HCT116 (cell line): ENCODE results near the gene NAPB. TPM values are rescaled to one million over a fixed set of nuclear protein-coding genes. Genes with fewer than 3 reads are reported as not detected.

Experiments used
- ATAC-seq: fragments of 200-7000 bp; cut with Tn5 transposase; 2 replicates; pipeline ENCODE4 v1.9.1; 2020; ENCODE audit warnings: mild to moderate bottlenecking, moderate library complexity
- BruUV-seq: library from RNA; stranded (reverse); fragments of 400-500 nt; replicated peaks from 2 replicates; lab custom pipeline; 2021; lab: Mats Ljungman, UMichigan
- CTCF ChIA-PET: fragments of 300-600 bp; sonication (Branson Sonifier 250); formaldehyde crosslinking; loops from one replicate; lab custom pipeline; 2021; ENCODE audit warnings: antibody characterized with exemption; lab: Charles Lee
- POLR2A ChIA-PET: fragments of 300-600, 350-600 bp; sonication (Branson Sonifier 250); formaldehyde crosslinking; loops from one replicate; lab custom pipeline; 2021; ENCODE audit warnings: antibody characterized with exemption; lab: Charles Lee
- RAD21 ChIA-PET, 2 experiments: fragments of 300-600 bp; sonication (Branson Sonifier 250); formaldehyde crosslinking; loops; one replicate each; lab custom pipeline; 2023; ENCODE audit warnings: low total read pairs in 2 of 2; ENCODE audit not compliant: uncharacterized antibody in 2 of 2, unreplicated experiment in 2 of 2, low non-redundant PET in 1 of 2; lab: Charles Lee
- DNase-seq: peaks from one replicate; pipeline ENCODE4 v3.0.0-alpha.2; 2010; ENCODE audit warnings: low read depth, low spot score
- H2AFZ ChIP-seq: fragments of 200-600 bp; shearing (Covaris generic), sonication (generic); 2 replicates; pipeline ENCODE4 v1.6.1; 2017; ENCODE audit warnings: low read depth, mixed run types, mixed read lengths, antibody characterized with exemption, low read length; ENCODE audit not compliant: poor library complexity, severe bottlenecking
- H3K27ac ChIP-seq: 2 replicates; pipeline ENCODE4 v1.5.1; 2012; ENCODE audit warnings: low read depth, low read length
- H3K27me3 ChIP-seq: fragments of 200-600 bp; sonication (generic); 2 replicates; pipeline ENCODE4 v1.6.1; 2016; ENCODE audit warnings: mixed run types, low read length, mixed read lengths; ENCODE audit not compliant: insufficient read depth
- H3K36me3 ChIP-seq, 2 experiments: fragments of 200-500 bp in 1 of 2; fragments of 200-600 bp in 1 of 2; sonication (Bioruptor generic) in 1 of 2; sonication (generic) in 1 of 2; 2 replicates each; pipeline versions ENCODE4 v1.5.1 to v1.6.1; 2014 to 2016; ENCODE audit warnings: low read length in 2 of 2, inconsistent platforms in 1 of 2, mixed read lengths in 1 of 2, mixed run types in 1 of 2; ENCODE audit not compliant: insufficient read depth in 2 of 2, control insufficient read depth in 1 of 2
- H3K4me1 ChIP-seq, 2 experiments: fragments of 200-600 bp in 1 of 2; sonication (generic) in 1 of 2; 2 replicates each; pipeline versions ENCODE4 v1.5.1 to v1.6.1; 2012 to 2017; ENCODE audit warnings: low read length in 2 of 2, inconsistent platforms in 1 of 2, mild to moderate bottlenecking in 1 of 2, mixed read lengths in 1 of 2, mixed run types in 1 of 2, moderate library complexity in 1 of 2; ENCODE audit not compliant: insufficient read depth in 2 of 2, control insufficient read depth in 1 of 2
- H3K4me2 ChIP-seq: fragments of 200-600 bp; sonication (generic); 2 replicates; pipeline ENCODE4 v1.6.1; 2017; ENCODE audit warnings: mixed run types, low read length, mixed read lengths
- H3K4me3 ChIP-seq, 2 experiments: fragments of 200-600 bp in 1 of 2; sonication (generic) in 1 of 2; replicated peaks in 1 of 2; 2 replicates each; pipeline ENCODE4 v1.5.1; 2011 to 2016; ENCODE audit warnings: low read length in 2 of 2, control low read depth in 1 of 2, low read depth in 1 of 2, mild to moderate bottlenecking in 1 of 2, mixed read lengths in 1 of 2, mixed run types in 1 of 2
- H3K79me2 ChIP-seq: fragments of 200-600 bp; sonication (generic); 2 replicates; pipeline ENCODE4 v1.6.1; 2017; ENCODE audit warnings: mild to moderate bottlenecking, mixed run types, low read length, moderate library complexity, mixed read lengths; ENCODE audit not compliant: insufficient read depth
- H3K9ac ChIP-seq: fragments of 200-600 bp; sonication (generic); 2 replicates; pipeline ENCODE4 v1.6.1; 2016; ENCODE audit warnings: low read length, mixed read lengths
- H3K9me2 ChIP-seq: fragments of 200-600 bp; sonication (generic), shearing (Covaris generic); 2 replicates; pipeline ENCODE4 v1.6.1; 2017; ENCODE audit warnings: mixed run types, mild to moderate bottlenecking, moderate library complexity; ENCODE audit not compliant: insufficient read depth
- H3K9me3 ChIP-seq, 2 experiments: fragments of 200-500 bp in 1 of 2; fragments of 200-600 bp in 1 of 2; sonication (Bioruptor generic) in 1 of 2; sonication (generic) in 1 of 2; 2 replicates each; pipeline ENCODE4 v1.6.1; 2014 to 2017; ENCODE audit warnings: low read length in 2 of 2, mixed read lengths in 2 of 2, inconsistent platforms in 1 of 2, low read depth in 1 of 2, mild to moderate bottlenecking in 1 of 2, mixed run types in 1 of 2, moderate library complexity in 1 of 2; ENCODE audit not compliant: control insufficient read depth in 1 of 2, insufficient read depth in 1 of 2
- H4K20me1 ChIP-seq: fragments of 200-600 bp; sonication (generic), shearing (Covaris generic); 2 replicates; pipeline ENCODE4 v1.6.1; 2017; ENCODE audit warnings: mixed run types, mild to moderate bottlenecking, moderate library complexity; ENCODE audit not compliant: insufficient read depth
- ATF3 ChIP-seq: IDR thresholded peaks from 2 replicates; pipeline ENCODE4 v1.6.1; 2012
- CBX3 ChIP-seq: IDR thresholded peaks from 2 replicates; pipeline ENCODE4 v1.6.1; 2012; ENCODE audit warnings: low read depth
- CEBPB ChIP-seq: IDR thresholded peaks from 2 replicates; pipeline ENCODE4 v1.6.1; 2012; ENCODE audit warnings: low read depth
- CTCF ChIP-seq, 3 experiments: fragments of 200-600 bp in 1 of 3; sonication (generic) in 1 of 3; IDR thresholded peaks in 2 of 3; conservative IDR thresholded peaks in 1 of 3; 2 replicates each; pipeline ENCODE4 v1.5.1; 2012 to 2017; ENCODE audit warnings: low read depth in 2 of 3, low read length in 2 of 3, antibody characterized with exemption in 1 of 3, borderline replicate concordance in 1 of 3, control low read depth in 1 of 3, mild to moderate bottlenecking in 1 of 3, mixed read lengths in 1 of 3, mixed run types in 1 of 3, moderate library complexity in 1 of 3; ENCODE audit not compliant: insufficient read depth in 1 of 3
- ELF1 ChIP-seq: IDR thresholded peaks from 2 replicates; pipeline ENCODE4 v1.6.1; 2012; ENCODE audit warnings: low read depth, borderline replicate concordance
- EZH2 ChIP-seq: fragments of 200-600 bp; sonication (generic); IDR thresholded peaks from 2 replicates; pipeline ENCODE4 v1.6.1; 2017; ENCODE audit warnings: antibody characterized with exemption, mixed run types
- EZH2phosphoT487 ChIP-seq: fragments of 200-600 bp; IDR thresholded peaks from 2 replicates; pipeline ENCODE4 v1.6.1; 2018; ENCODE audit warnings: antibody characterized with exemption, borderline replicate concordance
- FOSL1 ChIP-seq: IDR thresholded peaks from 2 replicates; pipeline ENCODE4 v1.6.1; 2012; ENCODE audit warnings: low read depth
- JUND ChIP-seq: IDR thresholded peaks from 2 replicates; pipeline ENCODE4 v1.6.1; 2012
- POLR2A ChIP-seq: IDR thresholded peaks from 2 replicates; pipeline ENCODE4 v1.7.0; 2011; ENCODE audit warnings: borderline replicate concordance; ENCODE audit not compliant: insufficient read depth, insufficient read length; ENCODE audit errors: extremely low read depth
- POLR2AphosphoS5 ChIP-seq: IDR thresholded peaks from 2 replicates; pipeline ENCODE4 v1.6.1; 2011; ENCODE audit warnings: mild to moderate bottlenecking, low read depth, low read length, moderate library complexity
- RAD21 ChIP-seq: IDR thresholded peaks from 2 replicates; pipeline ENCODE4 v1.6.1; 2012; ENCODE audit warnings: low read depth, mild to moderate bottlenecking
- REST ChIP-seq: IDR thresholded peaks from 2 replicates; pipeline ENCODE4 v1.6.1; 2012; ENCODE audit warnings: low read depth
- SIN3A ChIP-seq: IDR thresholded peaks from 2 replicates; pipeline ENCODE4 v1.6.1; 2012; ENCODE audit warnings: low read depth
- SP1 ChIP-seq: IDR thresholded peaks from 2 replicates; pipeline ENCODE4 v1.6.1; 2012; ENCODE audit warnings: low read depth
- YY1 ChIP-seq: IDR thresholded peaks from 2 replicates; pipeline ENCODE4 v1.6.1; 2011; ENCODE audit warnings: low read length, low read depth, moderate library complexity, mild to moderate bottlenecking; ENCODE audit not compliant: insufficient replicate concordance; ENCODE audit errors: extremely low read depth
- ZBTB33 ChIP-seq: IDR thresholded peaks from 2 replicates; pipeline ENCODE4 v1.6.1; 2011; ENCODE audit warnings: mild to moderate bottlenecking, low read length, moderate library complexity; ENCODE audit not compliant: insufficient replicate concordance; ENCODE audit errors: extremely low read depth
- ZFX ChIP-seq: fragments of 450-650 bp; IDR thresholded peaks from 2 replicates; pipeline ENCODE4 v1.6.1; 2017
- ZNF274 ChIP-seq: fragments of 200-500 bp; sonication (Bioruptor generic); IDR thresholded peaks from 2 replicates; pipeline ENCODE4 v1.6.1; 2014; ENCODE audit warnings: mild to moderate bottlenecking, low read depth, low read length, inconsistent platforms
- intact Hi-C: fragments of 100-400 bp; cut with micrococcal nuclease; formaldehyde crosslinking; loops from 2 replicates; pipeline ENCODE4 v1.10.0; 2022
- total RNA-seq: library from RNA; stranded (reverse); gene quantifications from one replicate; pipeline ENCODE4 v1.2.1, GENCODE V29; 2021; ENCODE audit not compliant: unreplicated experiment

Gene NAPB
- total RNA-seq, 1 experiment from 2014 or later: 7.9 TPM

- H3K27me3 ChIP-seq: no peaks in the 10 kb centered on the region
- no peak overlapping the region for H2AFZ ChIP-seq
- intact Hi-C loops: loop anchor here (10.0 kb wide), 1 partner anchor 51 kb away; the partner anchor contains the start of gene GZF1
- H4K20me1 ChIP-seq: no peaks in the 10 kb centered on the region
- H3K27ac ChIP-seq: no peak overlapping the region
- no peaks in the 10 kb centered on the region for H3K9me3 ChIP-seq
- H3K9me2 ChIP-seq: no peaks in the 10 kb centered on the region
- TF ChIP-seq EZH2 (no peak), FOSL1 (no peak), ELF1 (no peak), POLR2A (no peak), EZH2phosphoT487 (no peak), POLR2AphosphoS5 (no peak), ZFX (no peak), ZBTB33 (no peak), RAD21 (no peak), ATF3 (no peak), JUND (no peak), SIN3A (no peak), SP1 (no peak), CTCF (IDR thresholded peaks at IDR 0.05 in 2 of 3, conservative IDR thresholded peaks at IDR 0.05 in 1 of 3; ENCODE audit: borderline replicate concordance in 1 of 3, insufficient read depth in 1 of 3, low read depth in 2 of 3, low read length in 2 of 3) (no peak), YY1 (no peak), REST (no peak), CEBPB (no peak), ZNF274 (no peak), CBX3 (no peak)
- TF ChIP-seq, all 23 proteins: peak for 0
- no TSS peak for BruUV-seq
- ChIA-PET CTCF (interaction anchor here (1.2 kb wide), 1 partner anchor 10 kb away, joined by 3 read pairs; no protein-coding TSS in a partner anchor), POLR2A (no interaction called here), RAD21 (no interaction called here)
- Histone ChIP-seq H3K79me2 (peaks cover 94% of the 10 kb centered on the region), H3K4me1 (peaks cover 0 to 7% of the 10 kb centered on the region in 2 experiments; a peak in 2 of 4 replicates), H3K9ac (no peak overlapping the region), H3K36me3 (no peaks in the 10 kb centered on the region; a peak in 1 of 4 replicates), H3K4me2 (no peak overlapping the region), H3K4me3 (no peak overlapping the region)
- ATAC-seq (no peak), DNase-seq (no peak)
Measured at GRCh38 chr20:23415555-23415954, 5.7 kb downstream of the NAPB start.
